GM23248 (cell line): ENCODE data around the gene NOL4L. TPM values are rescaled to one million over a fixed set of nuclear protein-coding genes. Genes with fewer than 3 reads are reported as not detected.

Experiments
- DNase-seq: peaks from one replicate; pipeline ENCODE4 v3.0.0-alpha.2; 2015
- H2AFZ ChIP-seq: fragments of 200-600 bp; sonication (generic); 2 replicates; pipeline ENCODE4 v1.6.1; 2016; ENCODE audit warnings: antibody characterized with exemption
- H3F3A ChIP-seq: fragments of 200-600 bp; sonication (generic); 2 replicates; pipeline ENCODE4 v1.6.1; 2016; ENCODE audit warnings: mild to moderate bottlenecking, antibody characterized with exemption, mixed run types; ENCODE audit not compliant: insufficient read depth
- H3K27ac ChIP-seq: fragments of 200-600 bp; sonication (generic); 2 replicates; pipeline ENCODE4 v1.5.1; 2016; ENCODE audit warnings: mild to moderate bottlenecking
- H3K27me3 ChIP-seq: fragments of 200-600 bp; sonication (generic); replicated peaks from 2 replicates; pipeline ENCODE4 v1.6.1; 2016; ENCODE audit warnings: mild to moderate bottlenecking; ENCODE audit not compliant: insufficient read depth
- H3K36me3 ChIP-seq: fragments of 200-600 bp; sonication (generic); 2 replicates; pipeline ENCODE4 v1.6.1; 2016; ENCODE audit warnings: low read depth, mild to moderate bottlenecking
- H3K4me1 ChIP-seq: fragments of 200-600 bp; sonication (generic); 2 replicates; pipeline ENCODE4 v1.6.1; 2016; ENCODE audit warnings: mild to moderate bottlenecking; ENCODE audit not compliant: insufficient read depth
- H3K4me2 ChIP-seq: fragments of 200-600 bp; sonication (generic); one replicate; pipeline ENCODE4 v1.6.1; 2016; ENCODE audit warnings: mild to moderate bottlenecking; ENCODE audit not compliant: unreplicated experiment
- H3K4me3 ChIP-seq: fragments of 200-600 bp; sonication (generic); 2 replicates; pipeline ENCODE4 v1.5.1; 2016; ENCODE audit warnings: mild to moderate bottlenecking
- H3K79me2 ChIP-seq: fragments of 200-600 bp; sonication (generic); 2 replicates; pipeline ENCODE4 v1.6.1; 2016; ENCODE audit warnings: mild to moderate bottlenecking; ENCODE audit not compliant: insufficient read depth
- H3K9ac ChIP-seq: fragments of 200-600 bp; sonication (generic); 2 replicates; pipeline ENCODE4 v1.6.1; 2016; ENCODE audit warnings: mild to moderate bottlenecking
- H3K9me2 ChIP-seq: fragments of 200-600 bp; sonication (generic); 2 replicates; pipeline ENCODE4 v1.6.1; 2016; ENCODE audit warnings: mixed run types, mild to moderate bottlenecking, moderate library complexity; ENCODE audit not compliant: insufficient read depth
- H3K9me3 ChIP-seq: fragments of 200-600 bp; sonication (generic); one replicate; pipeline ENCODE4 v1.6.1; 2017; ENCODE audit warnings: low read depth
- H4K20me1 ChIP-seq: fragments of 200-600 bp; sonication (generic); 2 replicates; pipeline ENCODE4 v1.6.0; 2016; ENCODE audit not compliant: insufficient read depth
- EZH2 ChIP-seq: fragments of 200-600 bp; sonication (generic); IDR thresholded peaks from 2 replicates; pipeline ENCODE4 v1.6.1; 2018; ENCODE audit warnings: antibody characterized with exemption, mild to moderate bottlenecking; ENCODE audit not compliant: insufficient read depth, poor library complexity, severe bottlenecking
- EZH2phosphoT487 ChIP-seq: fragments of 200-600 bp; sonication (generic); IDR thresholded peaks from 2 replicates; pipeline ENCODE4 v1.6.1; 2018; ENCODE audit warnings: antibody characterized with exemption, moderate library complexity, mild to moderate bottlenecking, low read depth; ENCODE audit not compliant: insufficient read depth
- WGBS, 2 experiments: methylation state at CpG; one replicate each; pipeline ENCODE4 v1.1.6; 2015 to 2017; ENCODE audit warnings: low lambda C conversion rate in 2 of 2, low coverage in 1 of 2; ENCODE audit errors: missing lambda C conversion rate in 2 of 2; 5-methylcytosine and 5-hydroxymethylcytosine counted together
- in situ Hi-C: fragments of 300-500 bp; cut with MboI; formaldehyde crosslinking; loops from 2 replicates; pipeline ENCODE4 v1.15.0; 2020
- polyA plus RNA-seq: library from polyadenylated mRNA; unstranded; fragments of >200 nt; fragmentation: Nextera tagmentation; extraction: Ambion mirVana; gene quantifications from 2 replicates; pipeline ENCODE4 v1.2.1, GENCODE V29; 2016
- total RNA-seq: library from RNA; depleted of rRNA; stranded (reverse); fragments of >200 nt; shearing (Covaris generic); gene quantifications from 2 replicates; pipeline ENCODE4 v1.2.3, GENCODE V29; 2014

NOL4L gene
- total and polyA plus RNA-seq, 2 experiments from 2014 or later, result 5.2 to 7.9 TPM

- Histone ChIP-seq H3F3A (0 out of 2 replicates have a peak, but pooled peaks cover 8% of the 10 kb centered on the region), H4K20me1 (peaks cover 5% of the 10 kb centered on the region), H3K9ac (no peak overlapping the region), H3K4me1 (no peaks in the 10 kb centered on the region), H3K4me3 (no peak overlapping the region), H2AFZ (no peak overlapping the region), H3K36me3 (peaks cover 10% of the 10 kb centered on the region; the same call in 1 of the 2 replicates), H3K4me2 (no peak overlapping the region), H3K27me3 (no peaks in the 10 kb centered on the region), H3K9me2 (no peaks in the 10 kb centered on the region), H3K27ac (no peak overlapping the region), H3K9me3 (no peaks in the 10 kb centered on the region), H3K79me2 (peaks cover 100% of the 10 kb centered on the region)
- TF ChIP-seq EZH2phosphoT487 (no peak), EZH2 (no peak)
- in situ Hi-C loops, result no loop called here
- DNase-seq, result no peak
- 96 to 98% methylated on average over 4 of the region's 4 CpGs for WGBS, 2 experiments
These were observed 178.4 kb downstream of the NOL4L start for GRCh38 chr20:32406701-32407100.

DNA sequence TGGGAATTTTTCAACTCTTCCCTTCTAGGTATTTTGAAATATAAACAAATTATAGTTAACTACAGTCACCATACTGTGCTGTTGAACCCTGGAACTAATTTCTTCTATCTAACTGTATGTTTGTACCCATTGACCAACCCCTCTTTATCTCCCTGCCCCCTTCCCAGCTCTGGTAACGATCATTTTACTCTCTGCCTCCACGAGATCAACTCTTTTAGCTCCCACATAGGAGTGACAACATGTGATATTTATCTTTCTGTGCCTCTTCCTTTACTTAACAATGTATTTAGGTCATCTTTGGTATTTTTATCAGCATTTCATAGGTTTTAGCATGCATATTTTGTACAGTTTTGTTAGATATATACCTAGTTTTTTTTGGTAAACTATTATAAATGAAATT, 181.1 kb downstream of the NOL4L start:
- Histone ChIP-seq H3K9me3 (no peaks in the 10 kb centered on the region), H3K27me3 (no peaks in the 10 kb centered on the region), H3K36me3 (peaks cover 4% of the 10 kb centered on the region; the same call in 1 of the 2 replicates), H3K4me1 (no peaks in the 10 kb centered on the region), H3K27ac (no peak overlapping the region), H4K20me1 (no peaks in the 10 kb centered on the region), H3K9me2 (no peaks in the 10 kb centered on the region), H3F3A (no peaks in the 10 kb centered on the region), H3K4me3 (no peak overlapping the region), H3K9ac (no peak overlapping the region), H2AFZ (no peak overlapping the region), H3K4me2 (no peak overlapping the region), H3K79me2 (peaks cover 100% of the 10 kb centered on the region)
- no peak for DNase-seq
- WGBS, 2 experiments, result 77 to 81% methylated on average over 2 of the region's 2 CpGs
- no peak for TF ChIP-seq EZH2
- TF ChIP-seq EZH2phosphoT487, result no peak
- in situ Hi-C loops, result no loop called here

DNA sequence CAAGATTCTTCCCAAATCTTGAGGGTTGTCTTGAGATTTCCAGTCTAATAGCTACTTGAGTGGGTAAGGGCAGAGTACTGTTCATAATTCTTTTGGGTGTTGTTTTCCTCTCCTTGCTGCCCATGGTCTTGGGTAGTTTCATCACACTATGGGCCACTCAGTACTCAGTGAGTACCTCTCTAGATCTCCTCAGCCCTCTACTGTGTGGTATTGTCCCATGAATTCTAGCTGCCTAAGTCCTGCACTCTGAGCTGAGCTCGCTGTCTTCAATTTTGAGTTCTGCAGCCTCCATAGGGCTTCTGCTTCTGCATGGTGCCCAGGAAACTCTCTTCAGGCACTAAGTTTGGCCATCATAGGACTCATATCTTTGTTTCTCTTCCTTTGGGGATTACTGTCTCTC, 184.7 kb downstream of the NOL4L start:
- H3K79me2 ChIP-seq, result peaks cover 99% of the 10 kb centered on the region
- H4K20me1 ChIP-seq, result peaks cover 5% of the 10 kb centered on the region; the same call in 1 of the 2 replicates

DNA sequence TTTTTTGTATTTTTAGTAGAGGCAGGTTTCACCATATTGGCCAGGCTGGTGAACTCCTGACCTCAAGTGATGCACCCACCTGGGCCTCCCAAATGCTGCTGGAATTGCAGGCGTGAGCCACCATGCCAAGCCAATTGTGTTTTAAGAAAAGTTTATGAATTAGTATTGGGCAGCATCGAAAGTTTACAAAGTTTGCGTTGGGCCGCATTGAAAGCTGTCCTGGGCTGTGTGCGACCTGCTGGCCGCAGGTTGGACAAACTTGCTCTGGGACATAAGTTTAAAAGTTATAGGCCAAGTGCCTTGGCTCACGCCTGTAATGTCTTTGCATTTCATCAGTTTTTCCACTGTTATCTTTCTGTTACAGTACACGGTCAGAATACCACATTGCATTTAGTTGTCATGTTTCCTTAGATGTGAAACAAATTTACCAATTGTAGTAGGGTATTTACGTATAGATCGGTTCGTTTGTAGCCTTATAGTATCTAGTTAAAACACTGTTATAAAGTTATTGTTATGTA, 187.5 kb downstream of the NOL4L start:
- Histone ChIP-seq H3K79me2 (peaks cover 99% of the 10 kb centered on the region), H3F3A (peaks cover 15% of the 10 kb centered on the region; the same call in 1 of the 2 replicates), H3K27ac (no peak overlapping the region), H3K9me2 (no peaks in the 10 kb centered on the region), H2AFZ (no peak overlapping the region), H3K9me3 (no peaks in the 10 kb centered on the region), H3K27me3 (no peaks in the 10 kb centered on the region), H3K9ac (no peak overlapping the region), H3K4me3 (no peak overlapping the region), H3K36me3 (no peaks in the 10 kb centered on the region), H3K4me2 (no peak overlapping the region), H4K20me1 (peaks cover 11% of the 10 kb centered on the region; the same call in 1 of the 2 replicates), H3K4me1 (no peaks in the 10 kb centered on the region)
- WGBS, 2 experiments, result 97 to 98% methylated on average over 11 of the region's 11 CpGs
- TF ChIP-seq EZH2phosphoT487, result no peak
- TF ChIP-seq EZH2, result no peak
- in situ Hi-C loops, result no loop called here
- no peak for DNase-seq

More for the DNA sequence above, 184.7 kb downstream of the NOL4L start:
- no peak overlapping the region for H3K4me2 ChIP-seq
- no peaks in the 10 kb centered on the region for H3K4me1 ChIP-seq
- H3K9ac ChIP-seq, result no peak overlapping the region
- TF ChIP-seq EZH2 (no peak), EZH2phosphoT487 (no peak)
- no peak overlapping the region for H3K4me3 ChIP-seq
- H3K27ac ChIP-seq, result no peak overlapping the region
- in situ Hi-C loops, result no loop called here
- no peak overlapping the region for H2AFZ ChIP-seq
- 90 to 93% methylated on average over 1 of the region's 1 CpG for WGBS, 2 experiments
- H3K36me3 ChIP-seq, result peaks cover 4% of the 10 kb centered on the region; the same call in 1 of the 2 replicates
- H3K27me3 ChIP-seq, result no peaks in the 10 kb centered on the region
- H3F3A ChIP-seq, result peaks cover 11% of the 10 kb centered on the region; the same call in 1 of the 2 replicates
- no peak for DNase-seq
- H3K9me2 ChIP-seq, result no peaks in the 10 kb centered on the region
- H3K9me3 ChIP-seq, result no peaks in the 10 kb centered on the region
